Measurements from ENCODE around the gene TMEM164. TPM values are rescaled to one million over a fixed set of nuclear protein-coding genes. Genes with fewer than 3 reads are reported as not detected.

TMEM164 gene
- total and polyA plus RNA-seq, 2 experiments from 2014 or later, result 3.4 to 17.2 TPM

GRCh38 chrX:109997786-109998452 lies 5.0 kb upstream of the TMEM164 start:
- peaks cover 11% of the 10 kb centered on the region for H3K4me1 Mint-ChIP-seq
- H2AFZ ChIP-seq, result no peak overlapping the region

GRCh38 chrX:110000000-110000399 lies 2.9 kb upstream of the TMEM164 start:
- no peak for DNase-seq (ENCODE audit: low spot score)
- no peaks in the 10 kb centered on the region for H4K20me1 ChIP-seq (replicated peaks; ENCODE audit: insufficient read depth)
- no peak overlapping the region for H3K4me3 ChIP-seq
- Mint-ChIP-seq H3K27ac (no peak overlapping the region), H3K4me3 (no peak overlapping the region), H3K4me1 (peaks cover 19% of the 10 kb centered on the region), H3K27me3 (ENCODE audit: insufficient read depth, low read depth, poor library complexity) (peaks cover 3% of the 10 kb centered on the region), H3K36me3 (ENCODE audit: low read depth) (no peaks in the 10 kb centered on the region), H3K9me3 (no peaks in the 10 kb centered on the region)
- H3K27ac ChIP-seq (ENCODE audit: low read depth), result no peak overlapping the region
- H3F3A ChIP-seq (replicated peaks; ENCODE audit: low read depth), result no peaks in the 10 kb centered on the region
- H3K4me1 ChIP-seq (ENCODE audit: insufficient read depth), result no peaks in the 10 kb centered on the region; the same call in 1 of the 2 replicates
- no peaks in the 10 kb centered on the region for H3K36me3 ChIP-seq (ENCODE audit: insufficient read depth)
- no peak for ATAC-seq
- no peaks in the 10 kb centered on the region for H3K9me2 ChIP-seq (ENCODE audit: insufficient read depth)
- H3K79me2 ChIP-seq (replicated peaks; ENCODE audit: insufficient read depth), result no peaks in the 10 kb centered on the region; the same call in 1 of the 2 replicates
- TF ChIP-seq EZH2phosphoT487 (IDR thresholded peaks at IDR 0.05; ENCODE audit: unreplicated experiment) (no peak), ZNF331 (CRISPR knock-in tag; IDR thresholded peaks at IDR 0.05; ENCODE audit: low read depth) (no peak), NANOG (IDR thresholded peaks at IDR 0.05; ENCODE audit: borderline replicate concordance) (no peak)
- no peak overlapping the region for H2AFZ ChIP-seq
- no peak overlapping the region for H3K4me2 ChIP-seq
- H3K27me3 ChIP-seq (ENCODE audit: insufficient read depth), result no peaks in the 10 kb centered on the region

More at GRCh38 chrX:109997786-109998452, 5.0 kb upstream of the TMEM164 start:
- Histone ChIP-seq H3K36me3 (ENCODE audit: insufficient read depth) (no peaks in the 10 kb centered on the region), H4K20me1 (replicated peaks; ENCODE audit: insufficient read depth) (no peaks in the 10 kb centered on the region), H3K4me3 (no peak overlapping the region), H3K9me2 (ENCODE audit: insufficient read depth) (no peaks in the 10 kb centered on the region), H3K27ac (ENCODE audit: low read depth) (no peak overlapping the region), H3K4me2 (no peak overlapping the region), H3K4me1 (ENCODE audit: insufficient read depth) (no peaks in the 10 kb centered on the region), H3F3A (replicated peaks; ENCODE audit: low read depth) (no peaks in the 10 kb centered on the region), H3K27me3 (ENCODE audit: insufficient read depth) (no peaks in the 10 kb centered on the region), H3K79me2 (replicated peaks; ENCODE audit: insufficient read depth) (no peaks in the 10 kb centered on the region)
- no peak overlapping the region for H3K4me3 Mint-ChIP-seq
- no peak for ATAC-seq
- no peaks in the 10 kb centered on the region for H3K27me3 Mint-ChIP-seq (ENCODE audit: insufficient read depth, low read depth, poor library complexity)
- TF ChIP-seq EZH2 (IDR thresholded peaks at IDR 0.05; ENCODE audit: low read depth, unreplicated experiment) (no peak), ETS1 (IDR thresholded peaks at IDR 0.05) (no peak), ZNF114 (CRISPR knock-in tag; IDR thresholded peaks at IDR 0.05) (no peak)
- DNase-seq (ENCODE audit: low spot score), result no peak
- H3K36me3 Mint-ChIP-seq (ENCODE audit: low read depth), result no peaks in the 10 kb centered on the region
- H3K27ac Mint-ChIP-seq, result no peak overlapping the region
- no peaks in the 10 kb centered on the region for H3K9me3 Mint-ChIP-seq

- H4K20me1 ChIP-seq (replicated peaks; ENCODE audit: insufficient read depth), result no peaks in the 10 kb centered on the region
- Mint-ChIP-seq H3K4me3 (no peak overlapping the region; the same call in 2 of the 3 replicates), H3K36me3 (ENCODE audit: low read depth) (no peaks in the 10 kb centered on the region; the same call in 2 of the 3 replicates), H3K4me1 (peaks cover 22% of the 10 kb centered on the region), H3K27me3 (ENCODE audit: insufficient read depth, low read depth, poor library complexity) (peaks cover 3% of the 10 kb centered on the region), H3K9me3 (no peaks in the 10 kb centered on the region), H3K27ac (no peak overlapping the region)
- H3K27ac ChIP-seq (ENCODE audit: low read depth), result no peak overlapping the region
- H3K4me2 ChIP-seq, result peak overlapping the region; percentile 74
- no peak for ATAC-seq
- TF ChIP-seq CREB1 (CRISPR knock-in tag; IDR thresholded peaks at IDR 0.05; ENCODE audit: low read depth) (no peak), REST (IDR thresholded peaks at IDR 0.05; ENCODE audit: unreplicated experiment) (no peak), STAT1 (IDR thresholded peaks at IDR 0.05; ENCODE audit: unreplicated experiment) (no peak), EZH2 (IDR thresholded peaks at IDR 0.05; ENCODE audit: low read depth, unreplicated experiment) (no peak), ZNF114 (CRISPR knock-in tag; IDR thresholded peaks at IDR 0.05) (no peak)
- H3K79me2 ChIP-seq (replicated peaks; ENCODE audit: insufficient read depth), result no peaks in the 10 kb centered on the region; the same call in 1 of the 2 replicates
- H3K4me3 ChIP-seq, result 0 out of 2 replicates have a peak overlapping the region, but pooled peaks have one; percentile 65
- no peaks in the 10 kb centered on the region for H3K27me3 ChIP-seq (ENCODE audit: insufficient read depth)
- no peaks in the 10 kb centered on the region; the same call in 1 of the 2 replicates for H3K4me1 ChIP-seq (ENCODE audit: insufficient read depth)
- H3F3A ChIP-seq (replicated peaks; ENCODE audit: low read depth), result no peaks in the 10 kb centered on the region
- no peak for DNase-seq (ENCODE audit: low spot score)
- H2AFZ ChIP-seq, result no peak overlapping the region
- H3K9me2 ChIP-seq (ENCODE audit: insufficient read depth), result no peaks in the 10 kb centered on the region
- H3K36me3 ChIP-seq (ENCODE audit: insufficient read depth), result no peaks in the 10 kb centered on the region
These were observed 1.8 kb upstream of the TMEM164 start for GRCh38 chrX:110000847-110001713.
